Tibial nerve (tissue), 4 donors: ENCODE data around the gene AQP12B. TPM values are rescaled to one million over a fixed set of nuclear protein-coding genes. Genes with fewer than 3 reads are reported as not detected.
"Not testable (repeated sequence)": the region's sequence is repeated elsewhere in the genome, so short reads cannot be mapped to it uniquely, and the experiment has no call there.

Source experiments
- DNase-seq, 2 donors: peaks; one replicate each; pipeline ENCODE4 v3.0.0-alpha.2; 2019; ENCODE audit warnings: low spot score in 2 of 2
- H3K27ac ChIP-seq, 4 donors: fragments of 200-600 bp; sonication (generic) in 3 of 4; one replicate each; pipeline ENCODE4 v1.5.1; 2017 to 2019; ENCODE audit warnings: mild to moderate bottlenecking in 1 of 4
- H3K27me3 ChIP-seq, 2 donors: fragments of 200-600 bp; sonication (generic) in 1 of 2; one replicate each; pipeline versions ENCODE4 v1.5.1 to v1.6.0; 2017 to 2019
- H3K36me3 ChIP-seq, 3 donors: fragments of 200-600 bp; sonication (generic); one replicate each; pipeline ENCODE4 v1.5.1; 2018 to 2019
- H3K4me1 ChIP-seq, 4 donors: fragments of 200-600 bp; sonication (generic) in 3 of 4; one replicate each; pipeline ENCODE4 v1.5.1; 2017 to 2019
- H3K4me3 ChIP-seq, 4 donors: fragments of 200-600 bp; sonication (generic) in 3 of 4; one replicate each; pipeline ENCODE4 v1.5.1; 2017 to 2019; ENCODE audit warnings: mild to moderate bottlenecking in 1 of 4, moderate library complexity in 1 of 4
- H3K9me3 ChIP-seq, 4 donors: fragments of 200-600 bp; sonication (generic) in 3 of 4; one replicate each; pipeline ENCODE4 v1.5.1; 2017 to 2019
- EP300 ChIP-seq, 2 donors: sonication (generic); formaldehyde crosslinking; IDR thresholded peaks; one replicate each; pipeline ENCODE4 v1.6.1; 2017; ENCODE audit warnings: antibody characterized with exemption in 2 of 2, mild to moderate bottlenecking in 1 of 2
- POLR2A ChIP-seq, 2 donors: fragments of 450-650 bp; IDR thresholded peaks; one replicate each; pipeline ENCODE4 v1.6.1; 2017; ENCODE audit warnings: antibody characterized with exemption in 2 of 2, mild to moderate bottlenecking in 2 of 2, moderate library complexity in 2 of 2
- WGBS, 2 donors: methylation state at CpG; one replicate each; pipeline ENCODE4 v1.1.5; 2018; 5-methylcytosine and 5-hydroxymethylcytosine counted together
- total RNA-seq, 4 donors: library from RNA; depleted of rRNA; stranded (reverse); fragments of >200 nt; gene quantifications; one replicate each; pipeline ENCODE4 v1.1.0, GENCODE V29; 2016
- TF ChIP-seq, protein P1 (sequence below), 5 experiments: fragments of 200-600 bp in 3 of 5; fragments of 450-650 bp in 2 of 5; sonication (generic) in 3 of 5; IDR thresholded peaks; one replicate each; pipeline ENCODE4 v1.5.1; 2016 to 2019; ENCODE audit warnings: antibody characterized with exemption in 5 of 5, mild to moderate bottlenecking in 3 of 5, moderate library complexity in 2 of 5

The AQP12B gene
- total RNA-seq, 4 donors from 2014 or later: 0.22 TPM; not detected in 3

DNA sequence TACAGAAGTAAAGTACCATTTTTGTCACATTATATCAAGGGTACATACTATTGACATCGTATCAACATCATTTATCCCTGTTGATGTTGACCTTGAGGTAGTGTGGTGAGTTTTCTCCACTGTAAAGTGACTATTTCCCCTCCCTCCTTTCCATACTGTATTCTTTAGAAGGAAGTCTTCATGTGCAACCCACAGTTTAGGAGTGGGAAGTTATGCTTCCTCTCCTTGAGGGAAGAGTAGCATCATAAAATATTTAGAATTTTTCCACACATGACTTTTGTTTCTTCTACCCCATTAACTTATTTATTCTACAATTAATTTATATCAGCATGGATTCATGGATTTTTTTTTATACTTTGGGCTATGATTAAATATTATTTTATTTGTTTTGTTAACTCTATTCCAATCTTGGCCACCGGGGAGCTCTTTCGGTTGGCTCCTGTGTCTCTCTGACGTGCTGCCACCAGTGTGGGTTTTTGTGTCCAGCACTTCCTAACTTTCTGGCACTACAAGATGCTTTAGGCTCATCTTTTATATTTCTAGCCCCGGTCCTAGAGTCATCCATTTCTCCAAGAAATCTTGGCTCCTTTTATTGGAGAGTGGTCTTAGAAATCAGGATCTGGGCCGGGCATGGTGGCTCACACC is 19.0 kb downstream of the AQP12B start:
- TF ChIP-seq, protein P1, sequence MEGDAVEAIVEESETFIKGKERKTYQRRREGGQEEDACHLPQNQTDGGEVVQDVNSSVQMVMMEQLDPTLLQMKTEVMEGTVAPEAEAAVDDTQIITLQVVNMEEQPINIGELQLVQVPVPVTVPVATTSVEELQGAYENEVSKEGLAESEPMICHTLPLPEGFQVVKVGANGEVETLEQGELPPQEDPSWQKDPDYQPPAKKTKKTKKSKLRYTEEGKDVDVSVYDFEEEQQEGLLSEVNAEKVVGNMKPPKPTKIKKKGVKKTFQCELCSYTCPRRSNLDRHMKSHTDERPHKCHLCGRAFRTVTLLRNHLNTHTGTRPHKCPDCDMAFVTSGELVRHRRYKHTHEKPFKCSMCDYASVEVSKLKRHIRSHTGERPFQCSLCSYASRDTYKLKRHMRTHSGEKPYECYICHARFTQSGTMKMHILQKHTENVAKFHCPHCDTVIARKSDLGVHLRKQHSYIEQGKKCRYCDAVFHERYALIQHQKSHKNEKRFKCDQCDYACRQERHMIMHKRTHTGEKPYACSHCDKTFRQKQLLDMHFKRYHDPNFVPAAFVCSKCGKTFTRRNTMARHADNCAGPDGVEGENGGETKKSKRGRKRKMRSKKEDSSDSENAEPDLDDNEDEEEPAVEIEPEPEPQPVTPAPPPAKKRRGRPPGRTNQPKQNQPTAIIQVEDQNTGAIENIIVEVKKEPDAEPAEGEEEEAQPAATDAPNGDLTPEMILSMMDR (IDR thresholded peaks at IDR 0.05): no peak
- no peak for TF ChIP-seq EP300 (IDR thresholded peaks at IDR 0.05)
- TF ChIP-seq POLR2A (IDR thresholded peaks at IDR 0.05): no peak
- Histone ChIP-seq H3K4me1 (no peaks in the 10 kb centered on the region), H3K27ac (no peak overlapping the region), H3K27me3 (peaks cover 0 to 4% of the 10 kb centered on the region in 2 donors), H3K36me3 (no peaks in the 10 kb centered on the region), H3K4me3 (no peak overlapping the region), H3K9me3 (peaks cover 0 to 14% (median 2%) of the 10 kb centered on the region in 4 donors)
- whole genome bisulfite sequencing, 2 donors: 60 to 65% methylated on average over 6 of the region's 6 CpGs
- DNase-seq: no peak

DNA sequence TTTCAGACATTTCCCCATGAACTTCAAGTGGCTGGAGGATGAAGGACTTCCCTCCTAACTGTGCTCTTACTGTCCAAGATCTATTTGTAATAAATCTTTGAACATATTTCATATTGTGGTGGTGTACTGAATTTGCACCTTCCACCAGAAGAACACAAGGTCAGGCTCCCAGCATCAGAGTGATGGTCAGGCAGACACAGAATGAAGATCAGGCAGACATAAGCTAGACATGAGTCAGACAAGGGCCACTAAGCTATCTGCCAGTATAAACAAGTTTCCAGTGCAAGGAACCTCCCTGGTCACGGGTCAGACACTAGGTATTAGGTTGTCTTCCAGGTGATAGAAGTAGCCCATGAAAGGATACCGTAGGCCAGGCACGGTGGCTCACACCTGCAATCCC is 20.0 kb downstream of the AQP12B start:
- WGBS, 2 donors: 88 to 93% methylated on average over 3 of the region's 3 CpGs
- Histone ChIP-seq H3K27me3 (peaks cover 0 to 4% of the 10 kb centered on the region in 2 donors), H3K27ac (no peak overlapping the region), H3K4me1 (no peaks in the 10 kb centered on the region), H3K36me3 (no peaks in the 10 kb centered on the region), H3K9me3 (peaks cover 0 to 14% (median 2%) of the 10 kb centered on the region in 4 donors), H3K4me3 (no peak overlapping the region)
- TF ChIP-seq EP300 (IDR thresholded peaks at IDR 0.05): no peak
- TF ChIP-seq POLR2A (IDR thresholded peaks at IDR 0.05): no peak
- TF ChIP-seq, protein P1 (IDR thresholded peaks at IDR 0.05): no peak
- DNase-seq: no peak

DNA sequence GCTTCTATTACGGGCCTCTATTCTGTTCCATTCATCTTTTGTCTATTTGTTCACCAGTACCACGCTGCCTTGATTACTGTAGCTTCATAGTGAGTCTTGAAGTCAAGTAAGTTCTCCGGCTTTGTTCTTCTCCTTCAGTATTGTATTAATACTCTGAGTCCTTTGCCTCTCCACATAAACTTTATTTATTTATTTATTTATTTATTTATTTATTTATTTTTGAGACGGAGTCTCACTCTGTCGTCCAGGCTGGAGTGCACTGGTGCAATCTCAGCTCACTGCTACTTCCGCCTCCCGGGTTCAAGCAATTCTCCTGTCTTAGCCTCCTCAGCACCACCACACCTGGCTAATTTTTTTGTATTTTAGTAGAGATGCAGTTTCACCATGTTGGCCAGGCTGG is 22.8 kb downstream of the AQP12B start:
- not testable (repeated sequence) for H3K4me3 ChIP-seq, H3K36me3 ChIP-seq, H3K4me1 ChIP-seq, H3K9me3 ChIP-seq, H3K27ac ChIP-seq, DNase-seq
- peaks cover 0 to 12% of the 10 kb centered on the region in 2 donors for H3K27me3 ChIP-seq
- WGBS, 2 donors: 86 to 87% methylated on average over 7 of the region's 7 CpGs

DNA sequence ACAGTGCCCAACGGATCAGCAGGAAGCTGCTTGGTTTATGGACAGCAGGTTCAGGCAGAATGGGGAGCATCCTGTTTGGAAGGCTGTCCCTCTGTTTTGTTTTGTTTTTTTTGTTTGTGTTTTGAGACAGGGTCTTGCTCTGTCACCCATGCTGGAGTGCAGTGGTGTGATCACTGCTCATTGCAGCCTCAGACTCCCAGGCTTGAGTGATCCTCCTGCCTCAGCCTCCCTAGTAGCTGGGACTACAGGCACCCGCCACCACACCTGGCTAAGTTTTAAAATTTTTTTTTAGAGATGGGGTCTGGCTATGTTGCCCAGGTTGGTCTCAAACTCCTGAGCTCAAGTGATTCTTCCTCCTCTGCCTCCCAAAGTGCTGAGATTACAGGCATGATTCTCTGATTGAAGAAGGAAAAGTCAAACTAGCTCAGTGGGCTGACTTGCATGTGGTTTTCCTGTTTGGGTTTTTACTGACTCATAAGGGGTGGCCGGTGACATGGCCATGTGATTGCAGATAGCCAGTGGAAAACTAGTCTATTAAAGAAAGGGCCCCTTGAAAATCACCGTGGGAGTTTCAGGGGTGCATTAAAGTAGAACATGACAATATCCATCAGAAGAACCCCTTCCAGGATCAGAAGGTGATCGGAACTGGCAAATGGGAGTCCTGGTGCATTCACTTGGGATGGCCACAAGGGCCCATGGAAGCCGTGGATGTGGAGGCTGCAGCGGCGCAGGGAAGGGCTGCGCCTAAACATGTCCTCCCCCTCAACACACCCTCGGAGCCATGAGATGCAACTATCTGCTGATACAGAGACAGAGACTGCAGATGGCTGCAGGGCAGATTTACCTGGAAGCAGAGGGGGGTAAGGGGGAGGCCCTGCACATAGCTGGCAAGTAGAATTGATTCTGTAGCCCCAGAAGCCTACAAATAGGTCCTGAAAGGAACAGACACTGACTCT is 26.5 kb downstream of the AQP12B start:
- H3K36me3 ChIP-seq: no peaks in the 10 kb centered on the region
- H3K4me3 ChIP-seq: no peak overlapping the region
- TF ChIP-seq EP300 (IDR thresholded peaks at IDR 0.05): no peak
- TF ChIP-seq, protein P1 (IDR thresholded peaks at IDR 0.05): no peak
- TF ChIP-seq POLR2A (IDR thresholded peaks at IDR 0.05): no peak
- 71 to 79% methylated on average over 10 of the region's 10 CpGs for WGBS, 2 donors
- H3K9me3 ChIP-seq: peaks cover 0 to 5% (median 0%) of the 10 kb centered on the region in 4 donors
- no peak overlapping the region for H3K27ac ChIP-seq
- H3K4me1 ChIP-seq: no peaks in the 10 kb centered on the region
- H3K27me3 ChIP-seq: peaks cover 0 to 22% of the 10 kb centered on the region in 2 donors
- no peak for DNase-seq

DNA sequence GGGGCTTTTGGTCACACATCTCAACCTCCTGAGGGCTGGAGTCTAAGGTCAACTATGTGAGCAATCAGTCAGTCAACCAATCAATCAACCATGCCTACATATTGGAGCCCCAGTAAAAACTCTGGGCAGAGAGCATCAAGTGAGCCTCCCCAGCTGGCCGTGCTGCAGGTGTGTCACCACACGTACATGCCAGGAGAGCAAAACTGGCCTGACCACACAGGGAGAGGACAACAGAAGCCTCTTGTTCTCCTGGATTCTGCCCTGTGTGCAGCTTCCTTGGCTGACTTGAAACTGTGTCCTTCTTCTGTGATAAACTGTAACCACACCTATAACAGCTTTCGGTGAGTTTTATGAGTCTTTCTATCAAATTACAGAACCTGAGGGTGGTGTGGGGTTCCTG is 31.5 kb downstream of the AQP12B start:
- TF ChIP-seq EP300 (IDR thresholded peaks at IDR 0.05) (no peak), POLR2A (IDR thresholded peaks at IDR 0.05) (no peak)
- TF ChIP-seq, protein P1 (IDR thresholded peaks at IDR 0.05): no peak
- H3K4me1 ChIP-seq: no peaks in the 10 kb centered on the region
- H3K36me3 ChIP-seq: no peaks in the 10 kb centered on the region
- DNase-seq: no peak
- WGBS, 2 donors: 81 to 83% methylated on average over 3 of the region's 3 CpGs
- no peak overlapping the region for H3K27ac ChIP-seq
- no peak overlapping the region for H3K4me3 ChIP-seq
- peaks cover 0 to 51% of the 10 kb centered on the region in 2 donors for H3K27me3 ChIP-seq
- H3K9me3 ChIP-seq: peaks cover 0 to 5% (median 0%) of the 10 kb centered on the region in 4 donors
